Mesendoderm (in vitro differentiated cells): ENCODE measurements around the gene UBR3.

Source experiments
- DNase-seq: peaks from one replicate; pipeline ENCODE4 v3.0.0; 2013
- H2AK5ac ChIP-seq: 2 replicates; pipeline ENCODE4 v1.6.1; 2013; ENCODE audit warnings: low read length, inconsistent platforms
- H2BK120ac ChIP-seq: 2 replicates; pipeline ENCODE4 v1.6.1; 2013; ENCODE audit warnings: low read depth, mild to moderate bottlenecking, low read length, moderate library complexity, mixed read lengths
- H2BK15ac ChIP-seq: replicated peaks from 2 replicates; pipeline ENCODE4 v1.6.1; 2013; ENCODE audit warnings: low read depth, mild to moderate bottlenecking, moderate library complexity
- H2BK5ac ChIP-seq: 2 replicates; pipeline ENCODE4 v1.6.1; 2013; ENCODE audit warnings: low read length, inconsistent platforms
- H3K18ac ChIP-seq: 2 replicates; pipeline ENCODE4 v1.6.1; 2013; ENCODE audit warnings: mild to moderate bottlenecking, low read length, mixed read lengths
- H3K23ac ChIP-seq: one replicate; pipeline ENCODE4 v1.6.1; 2013; ENCODE audit warnings: low read length
- H3K27ac ChIP-seq: 2 replicates; pipeline ENCODE4 v1.5.1; 2013; ENCODE audit warnings: low read depth, mild to moderate bottlenecking, inconsistent platforms, low read length, moderate library complexity
- H3K27me3 ChIP-seq: 2 replicates; pipeline ENCODE4 v1.6.1; 2013; ENCODE audit warnings: low read length, control low read depth, mild to moderate bottlenecking, inconsistent platforms; ENCODE audit not compliant: insufficient read depth, poor library complexity
- H3K36me3 ChIP-seq: 2 replicates; pipeline ENCODE4 v1.6.1; 2013; ENCODE audit warnings: low read length, inconsistent platforms; ENCODE audit not compliant: control insufficient read depth, insufficient read depth
- H3K4ac ChIP-seq: one replicate; pipeline ENCODE4 v1.6.1; 2013; ENCODE audit warnings: low read depth, mild to moderate bottlenecking, low read length, moderate library complexity
- H3K4me1 ChIP-seq: 2 replicates; pipeline ENCODE4 v1.6.1; 2013; ENCODE audit warnings: low read depth, low read length, inconsistent platforms; ENCODE audit not compliant: control insufficient read depth
- H3K4me2 ChIP-seq: 2 replicates; pipeline ENCODE4 v1.6.1; 2013; ENCODE audit warnings: low read length
- H3K4me3 ChIP-seq: 2 replicates; pipeline ENCODE4 v1.5.1; 2013; ENCODE audit warnings: mild to moderate bottlenecking, low read length
- H3K56ac ChIP-seq: one replicate; pipeline ENCODE4 v1.6.1; 2013; ENCODE audit warnings: low read length
- H3K79me1 ChIP-seq: 2 replicates; pipeline ENCODE4 v1.6.1; 2013; ENCODE audit warnings: low read length, inconsistent platforms
- H3K79me2 ChIP-seq: 2 replicates; pipeline ENCODE4 v1.6.1; 2013; ENCODE audit warnings: mild to moderate bottlenecking, low read length; ENCODE audit not compliant: control insufficient read depth, insufficient read depth
- H3K9ac ChIP-seq: 2 replicates; pipeline ENCODE4 v1.6.1; 2013; ENCODE audit warnings: low read length, inconsistent platforms
- H4K5ac ChIP-seq: one replicate; pipeline ENCODE4 v1.6.1; 2013; ENCODE audit warnings: low read length
- H4K8ac ChIP-seq: one replicate; pipeline ENCODE4 v1.6.1; 2013; ENCODE audit warnings: low read depth, mild to moderate bottlenecking, control low read depth, low read length, moderate library complexity
- WGBS: extraction: QIAGEN DNeasy Blood & Tissue Kit; methylation state at CpG from one replicate; pipeline ENCODE4 v1.1.7; 2013; ENCODE audit warnings: low lambda C conversion rate, missing lambda C conversion rate; ENCODE audit not compliant: insufficient coverage; ENCODE audit errors: extremely low coverage; 5-methylcytosine and 5-hydroxymethylcytosine counted together

UBR3 gene

DNA sequence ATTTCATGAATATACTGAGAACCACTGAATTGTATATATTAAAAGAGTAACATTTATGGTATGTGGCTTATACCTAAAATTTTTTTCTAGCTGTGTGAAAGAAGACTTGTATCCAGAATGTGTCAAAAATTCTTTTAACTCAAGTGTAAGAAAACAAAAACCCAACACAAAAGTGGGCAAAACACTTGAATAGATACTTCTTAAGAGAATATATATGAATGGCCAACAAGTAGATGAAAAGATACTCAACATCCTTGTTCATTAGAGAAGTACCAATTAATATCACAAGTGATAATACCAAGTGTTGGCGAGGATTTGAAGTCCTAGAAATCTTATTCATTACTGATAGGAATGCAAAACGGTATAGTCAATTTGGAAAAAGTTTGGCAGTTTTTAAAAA, 243.5 kb downstream of the UBR3 start:
- no CpG with 5 or more reads among the region's 2 CpGs for WGBS
- H2BK5ac ChIP-seq = no peak overlapping the region
- no peak overlapping the region for H3K18ac ChIP-seq
- no peak overlapping the region for H2BK15ac ChIP-seq
- no peak overlapping the region for H3K23ac ChIP-seq
- H2AK5ac ChIP-seq = no peak overlapping the region
- H3K27me3 ChIP-seq = no peaks in the 10 kb centered on the region
- no peaks in the 10 kb centered on the region for H3K79me1 ChIP-seq
- DNase-seq = no peak
- no peaks in the 10 kb centered on the region for H3K36me3 ChIP-seq
- no peak overlapping the region for H2BK120ac ChIP-seq
- H4K5ac ChIP-seq = no peak overlapping the region
- H3K4me2 ChIP-seq = no peak overlapping the region
- no peaks in the 10 kb centered on the region for H3K4me1 ChIP-seq
- H3K27ac ChIP-seq = no peak overlapping the region
- no peak overlapping the region for H3K56ac ChIP-seq
- H3K9ac ChIP-seq = no peak overlapping the region
- H3K4me3 ChIP-seq = no peak overlapping the region
- no peak overlapping the region for H3K4ac ChIP-seq
- no peaks in the 10 kb centered on the region for H3K79me2 ChIP-seq
- no peak overlapping the region for H4K8ac ChIP-seq

DNA sequence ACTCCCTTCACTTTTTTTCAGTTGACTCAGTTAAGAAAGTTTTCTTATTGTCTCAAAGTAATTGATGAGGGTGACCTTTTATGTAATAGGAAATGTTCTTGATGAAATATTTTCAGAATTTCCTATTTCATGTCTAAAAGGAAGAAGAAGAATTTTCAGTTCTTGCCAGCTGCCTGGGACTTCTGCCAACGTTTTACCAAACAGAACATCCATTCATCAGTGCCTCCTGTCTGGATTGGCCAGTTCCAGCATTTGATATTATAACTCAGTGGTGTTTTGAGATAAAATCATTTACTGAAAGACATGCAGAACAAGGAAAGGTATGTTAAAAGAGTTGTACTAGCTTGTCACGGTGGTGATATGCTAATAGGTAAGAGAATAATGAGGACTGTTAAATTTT, 246.0 kb downstream of the UBR3 start:
- no peak overlapping the region for H2BK5ac ChIP-seq

DNA sequence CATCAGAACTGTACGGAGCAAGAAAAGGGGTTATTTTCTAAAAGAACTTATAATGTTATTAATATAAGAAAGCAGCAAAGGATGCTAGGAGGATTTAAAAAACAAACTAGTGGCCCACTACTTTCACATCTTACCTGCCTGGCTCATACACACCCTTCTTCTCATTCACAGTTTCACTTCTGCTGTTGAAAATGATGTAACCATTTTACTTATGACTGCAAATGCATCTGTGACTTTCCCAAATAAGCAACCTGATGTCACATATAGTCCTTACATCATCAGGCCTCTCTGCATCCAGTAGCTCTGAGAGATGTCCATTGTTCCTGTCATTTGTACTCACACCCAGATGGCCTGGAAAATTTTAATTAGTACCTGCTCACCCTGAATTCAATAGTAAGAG, 248.9 kb downstream of the UBR3 start:
- H3K79me2 ChIP-seq = no peaks in the 10 kb centered on the region
- H2BK15ac ChIP-seq = no peak overlapping the region
- H3K23ac ChIP-seq = no peak overlapping the region
- H3K4me3 ChIP-seq = no peak overlapping the region
- no peak overlapping the region for H3K9ac ChIP-seq
- H2AK5ac ChIP-seq = no peak overlapping the region
- H2BK120ac ChIP-seq = no peak overlapping the region
- no peaks in the 10 kb centered on the region for H3K36me3 ChIP-seq
- no CpG with 5 or more reads among the region's 1 CpG for WGBS
- H4K8ac ChIP-seq = no peak overlapping the region
- H3K27me3 ChIP-seq = no peaks in the 10 kb centered on the region
- H3K4ac ChIP-seq = no peak overlapping the region
- no peak overlapping the region for H3K18ac ChIP-seq
- H2BK5ac ChIP-seq = no peak overlapping the region
- DNase-seq = no peak
- no peak overlapping the region for H4K5ac ChIP-seq
- no peaks in the 10 kb centered on the region for H3K79me1 ChIP-seq
- no peak overlapping the region for H3K4me2 ChIP-seq
- no peak overlapping the region for H3K56ac ChIP-seq
- H3K27ac ChIP-seq = no peak overlapping the region
- no peaks in the 10 kb centered on the region for H3K4me1 ChIP-seq

More for the DNA sequence above, 246.0 kb downstream of the UBR3 start:
- no peak overlapping the region for H3K9ac ChIP-seq
- H3K79me2 ChIP-seq = no peaks in the 10 kb centered on the region
- H2AK5ac ChIP-seq = no peak overlapping the region
- no peak overlapping the region for H2BK15ac ChIP-seq
- no peaks in the 10 kb centered on the region for H3K79me1 ChIP-seq
- no peaks in the 10 kb centered on the region for H3K36me3 ChIP-seq
- H3K27ac ChIP-seq = no peak overlapping the region
- no peak overlapping the region for H4K8ac ChIP-seq
- H2BK120ac ChIP-seq = no peak overlapping the region
- H3K4me1 ChIP-seq = no peaks in the 10 kb centered on the region
- DNase-seq = no peak
- H3K4ac ChIP-seq = no peak overlapping the region
- no peak overlapping the region for H3K23ac ChIP-seq
- H3K18ac ChIP-seq = no peak overlapping the region
- WGBS = no CpG with 5 or more reads among the region's 2 CpGs
- no peak overlapping the region for H4K5ac ChIP-seq
- no peak overlapping the region for H3K4me3 ChIP-seq
- H3K56ac ChIP-seq = no peak overlapping the region
- H3K27me3 ChIP-seq = no peaks in the 10 kb centered on the region
- no peak overlapping the region for H3K4me2 ChIP-seq

DNA sequence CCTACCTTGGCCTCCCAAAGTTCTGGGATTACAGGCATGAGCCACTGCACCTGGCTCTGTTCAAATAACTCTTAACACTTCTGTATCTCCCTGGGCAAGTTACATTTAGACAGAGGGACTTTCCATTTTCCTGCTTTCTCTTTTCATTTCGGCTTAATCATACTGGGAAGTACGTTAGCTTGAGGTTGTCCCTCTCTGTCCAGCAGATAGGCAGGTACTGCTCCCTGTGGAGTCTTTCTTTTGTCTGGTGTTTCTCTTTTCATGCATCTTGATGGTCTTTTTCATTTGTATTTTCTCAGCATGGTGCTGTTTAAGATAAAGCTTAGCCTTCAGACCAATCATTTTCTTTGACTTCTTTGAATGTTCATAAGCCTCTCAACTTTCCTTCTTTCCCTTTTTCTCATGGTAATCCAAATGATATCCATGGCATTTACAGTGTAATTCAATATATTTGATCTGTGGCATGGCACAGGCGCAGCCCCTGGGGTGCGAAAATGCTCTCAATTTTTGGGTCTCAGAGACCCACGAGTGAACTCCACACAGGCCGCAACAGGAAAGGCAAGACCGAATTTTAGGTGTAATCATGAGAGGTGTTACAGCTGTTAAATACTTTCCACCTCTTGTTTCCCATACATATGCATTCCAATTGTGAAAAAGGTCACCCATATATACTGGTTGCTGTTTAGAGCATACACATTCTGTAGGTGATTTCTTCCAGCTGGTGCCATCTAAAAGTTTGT, 250.7 kb downstream of the UBR3 start:
- Histone ChIP-seq H4K5ac (no peak overlapping the region), H3K18ac (no peak overlapping the region), H3K23ac (no peak overlapping the region), H2AK5ac (no peak overlapping the region), H2BK15ac (no peak overlapping the region), H3K56ac (no peak overlapping the region), H4K8ac (no peak overlapping the region), H3K79me2 (no peaks in the 10 kb centered on the region), H3K36me3 (no peaks in the 10 kb centered on the region), H3K4ac (no peak overlapping the region), H2BK120ac (no peak overlapping the region), H3K27me3 (no peaks in the 10 kb centered on the region), H2BK5ac (no peak overlapping the region), H3K9ac (no peak overlapping the region), H3K4me3 (no peak overlapping the region), H3K79me1 (no peaks in the 10 kb centered on the region), H3K27ac (no peak overlapping the region), H3K4me1 (no peaks in the 10 kb centered on the region), H3K4me2 (no peak overlapping the region)
- no peak for DNase-seq
- no CpG with 5 or more reads among the region's 7 CpGs for WGBS

DNA sequence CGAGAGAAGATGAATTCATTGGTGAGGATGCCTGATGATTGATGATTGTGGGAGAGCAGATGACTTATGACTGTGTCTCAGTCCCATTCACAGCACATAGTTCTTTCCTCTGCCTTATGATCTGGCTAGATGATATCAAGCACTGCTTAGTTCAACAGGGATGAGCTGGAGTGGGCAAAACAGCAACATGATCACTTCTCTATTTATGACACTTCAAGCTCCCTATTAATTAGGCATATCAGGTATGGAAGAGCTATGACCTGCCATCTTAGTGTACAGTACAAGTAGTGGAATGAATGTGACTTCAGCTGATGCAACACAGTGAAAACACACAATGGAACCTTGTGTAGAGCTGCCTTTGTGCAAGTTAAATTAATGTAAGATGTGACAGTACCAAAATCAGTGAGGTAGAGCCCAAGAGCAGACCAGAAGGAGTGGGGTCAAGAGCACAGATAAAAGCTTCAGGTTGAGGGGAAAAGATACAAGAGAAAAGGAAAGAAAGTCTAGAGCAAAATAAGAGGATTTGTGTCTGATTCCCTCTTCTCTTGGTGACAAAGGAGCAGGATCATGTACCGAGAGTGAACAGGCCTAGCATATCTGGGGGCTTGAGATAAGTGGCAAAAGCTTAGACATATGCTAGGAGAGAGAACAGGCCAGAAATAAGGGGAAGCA, 257.7 kb downstream of the UBR3 start:
- H2BK120ac ChIP-seq = no peak overlapping the region
- H3K9ac ChIP-seq = no peak overlapping the region
- no peaks in the 10 kb centered on the region for H3K27me3 ChIP-seq
- no peak overlapping the region for H4K5ac ChIP-seq
- H3K4ac ChIP-seq = no peak overlapping the region
- no peak overlapping the region for H3K4me2 ChIP-seq
- no peak for DNase-seq
- H2AK5ac ChIP-seq = no peak overlapping the region
- H3K79me1 ChIP-seq = no peaks in the 10 kb centered on the region
- H3K4me1 ChIP-seq = peaks cover 2% of the 10 kb centered on the region
- WGBS = no CpG with 5 or more reads among the region's 2 CpGs
- no peak overlapping the region for H3K18ac ChIP-seq
- no peak overlapping the region for H3K23ac ChIP-seq
- no peaks in the 10 kb centered on the region for H3K36me3 ChIP-seq
- H3K27ac ChIP-seq = no peak overlapping the region
- H4K8ac ChIP-seq = no peak overlapping the region
- H2BK5ac ChIP-seq = no peak overlapping the region
- no peak overlapping the region for H3K56ac ChIP-seq
- H2BK15ac ChIP-seq = no peak overlapping the region
- H3K4me3 ChIP-seq = no peak overlapping the region
- no peaks in the 10 kb centered on the region for H3K79me2 ChIP-seq
